ENCODE data around the gene PPM1E. TPM values are rescaled to one million over a fixed set of nuclear protein-coding genes. Genes with fewer than 3 reads are reported as not detected.

The PPM1E gene
- total and polyA plus RNA-seq, 11 donors, result 0.20 to 4.0 (median 0.50) TPM

- Histone ChIP-seq H3K4me3 (no peak overlapping the region), H3K9me3 (no peaks in the 10 kb centered on the region), H3K36me3 (no peaks in the 10 kb centered on the region), H3K27me3 (no peaks in the 10 kb centered on the region), H3K27ac (no peak overlapping the region), H3K4me1 (no peaks in the 10 kb centered on the region)
- intact Hi-C loops (cut with DNase I), result no loop called here
- DNase-seq (no peak), ATAC-seq (no peak)
- TF ChIP-seq CTCF (IDR thresholded peaks at IDR 0.05) (peak in 1 of 12 donors; percentile 16), POLR2A (IDR thresholded peaks at IDR 0.05) (no peak)
These were observed 204.4 kb downstream of the PPM1E start for GRCh38 chr17:58960068-58960467.

- Histone ChIP-seq H3K4me1 (no peaks in the 10 kb centered on the region), H3K27ac (no peak overlapping the region), H3K4me3 (no peak overlapping the region), H3K36me3 (no peaks in the 10 kb centered on the region), H3K9me3 (no peaks in the 10 kb centered on the region), H3K27me3 (no peaks in the 10 kb centered on the region)
- WGBS, 4 donors, result 58 to 73% (median 63%) methylated on average over 3 of the region's 3 CpGs
- TF ChIP-seq CTCF (IDR thresholded peaks at IDR 0.05) (no peak), POLR2A (IDR thresholded peaks at IDR 0.05) (no peak)
- peak in 1 of 5 donors; percentile 10 for DNase-seq
- intact Hi-C loops (cut with DNase I), result no loop called here
- ATAC-seq, result peak in 1 of 4 donors; percentile 52
These were observed 209.6 kb downstream of the PPM1E start for GRCh38 chr17:58965221-58965620.

GRCh38 chr17:58966208-58966607 is 210.6 kb downstream of the PPM1E start:
- H3K4me3 ChIP-seq, result no peak overlapping the region
- intact Hi-C loops (cut with DNase I), result no loop called here
- WGBS, 4 donors, result 94 to 98% (median 96%) methylated on average over 3 of the region's 3 CpGs

GRCh38 chr17:58968426-58969061 is 212.9 kb downstream of the PPM1E start:
- intact Hi-C loops (cut with DNase I), result no loop called here
- no peaks in the 10 kb centered on the region for H3K4me1 ChIP-seq
- WGBS, 4 donors, result 76 to 90% (median 79%) methylated on average over 4 of the region's 4 CpGs
- H3K27me3 ChIP-seq, result no peaks in the 10 kb centered on the region
- no peak overlapping the region for H3K4me3 ChIP-seq
- no peak for TF ChIP-seq CTCF (IDR thresholded peaks at IDR 0.05)
- no peak for TF ChIP-seq POLR2A (IDR thresholded peaks at IDR 0.05)
- no peaks in the 10 kb centered on the region for H3K36me3 ChIP-seq
- H3K27ac ChIP-seq, result no peak overlapping the region
- no peak for DNase-seq
- ATAC-seq, result no peak
- no peaks in the 10 kb centered on the region for H3K9me3 ChIP-seq

More at GRCh38 chr17:58966208-58966607, 210.6 kb downstream of the PPM1E start:
- Histone ChIP-seq H3K4me1 (no peaks in the 10 kb centered on the region), H3K27ac (no peak overlapping the region), H3K27me3 (no peaks in the 10 kb centered on the region), H3K36me3 (no peaks in the 10 kb centered on the region), H3K9me3 (no peaks in the 10 kb centered on the region)
- ATAC-seq (no peak), DNase-seq (no peak)
- TF ChIP-seq POLR2A (IDR thresholded peaks at IDR 0.05), result no peak
- TF ChIP-seq CTCF (IDR thresholded peaks at IDR 0.05), result no peak

Measured in heart left ventricle (tissue), 16 donors.